ENCODE data around the gene CCNI2.

CCNI2 gene

GRCh38 chr5:132754947-132755346, 7.7 kb downstream of the CCNI2 start:
- peaks cover 8% of the 10 kb centered on the region for H3K4me1 Mint-ChIP-seq
- no peak for DNase-seq (ENCODE audit: low spot score in 2 of 2)

GRCh38 chr5:132756542-132756941, 9.3 kb downstream of the CCNI2 start:
- ATAC-seq (ENCODE audit: low read depth) (no peak), DNase-seq (ENCODE audit: low spot score in 2 of 2) (no peak)
- Mint-ChIP-seq H3K36me3 (no peaks in the 10 kb centered on the region), H3K4me1 (peaks cover under 1% of the 10 kb centered on the region), H3K9me3 (no peaks in the 10 kb centered on the region), H3K4me3 (no peak overlapping the region), H3K27ac (no peak overlapping the region), H3K27me3 (no peaks in the 10 kb centered on the region)

More at GRCh38 chr5:132754947-132755346, 7.7 kb downstream of the CCNI2 start:
- no peaks in the 10 kb centered on the region for H3K27me3 Mint-ChIP-seq
- no peaks in the 10 kb centered on the region for H3K36me3 Mint-ChIP-seq
- ATAC-seq (ENCODE audit: low read depth), result no peak
- H3K4me3 Mint-ChIP-seq, result no peak overlapping the region
- H3K9me3 Mint-ChIP-seq, result no peaks in the 10 kb centered on the region
- no peak overlapping the region for H3K27ac Mint-ChIP-seq

GRCh38 chr5:132758451-132758850, 11.2 kb downstream of the CCNI2 start:
- H3K27me3 Mint-ChIP-seq, result no peaks in the 10 kb centered on the region
- H3K9me3 Mint-ChIP-seq, result no peaks in the 10 kb centered on the region
- no peaks in the 10 kb centered on the region for H3K4me1 Mint-ChIP-seq
- no peaks in the 10 kb centered on the region for H3K36me3 Mint-ChIP-seq
- no peak overlapping the region for H3K4me3 Mint-ChIP-seq
- no peak for DNase-seq (ENCODE audit: low spot score in 2 of 2)
- no peak overlapping the region for H3K27ac Mint-ChIP-seq
- no peak for ATAC-seq (ENCODE audit: low read depth)

GRCh38 chr5:132759114-132760048, 12.2 kb downstream of the CCNI2 start:
- Mint-ChIP-seq H3K9me3 (no peaks in the 10 kb centered on the region), H3K27me3 (no peaks in the 10 kb centered on the region), H3K27ac (no peak overlapping the region), H3K4me1 (no peaks in the 10 kb centered on the region), H3K36me3 (no peaks in the 10 kb centered on the region), H3K4me3 (no peak overlapping the region)
- ATAC-seq (ENCODE audit: low read depth), result no peak
- DNase-seq (ENCODE audit: low spot score in 2 of 2), result no peak

GRCh38 chr5:132760049-132760420, 12.8 kb downstream of the CCNI2 start:
- no peaks in the 10 kb centered on the region for H3K9me3 Mint-ChIP-seq
- H3K4me1 Mint-ChIP-seq, result no peaks in the 10 kb centered on the region
- H3K27me3 Mint-ChIP-seq, result no peaks in the 10 kb centered on the region
- no peak overlapping the region for H3K4me3 Mint-ChIP-seq
- H3K27ac Mint-ChIP-seq, result no peak overlapping the region
- H3K36me3 Mint-ChIP-seq, result no peaks in the 10 kb centered on the region
- no peak for ATAC-seq (ENCODE audit: low read depth)
- DNase-seq (ENCODE audit: low spot score in 2 of 2), result no peak

GRCh38 chr5:132760601-132761317, 13.5 kb downstream of the CCNI2 start:
- Mint-ChIP-seq H3K27ac (no peak overlapping the region), H3K4me1 (no peaks in the 10 kb centered on the region), H3K36me3 (no peaks in the 10 kb centered on the region), H3K27me3 (no peaks in the 10 kb centered on the region), H3K9me3 (no peaks in the 10 kb centered on the region), H3K4me3 (no peak overlapping the region)
- no peak for DNase-seq (ENCODE audit: low spot score in 2 of 2)
- no peak for ATAC-seq (ENCODE audit: low read depth)

- Mint-ChIP-seq H3K9me3 (no peaks in the 10 kb centered on the region), H3K27me3 (no peaks in the 10 kb centered on the region), H3K4me3 (no peak overlapping the region), H3K4me1 (no peaks in the 10 kb centered on the region), H3K27ac (no peak overlapping the region), H3K36me3 (no peaks in the 10 kb centered on the region)
- ATAC-seq (ENCODE audit: low read depth) (no peak), DNase-seq (ENCODE audit: low spot score in 2 of 2) (no peak)
Observed at GRCh38 chr5:132761321-132762240, 14.4 kb downstream of the CCNI2 start.

- ATAC-seq (ENCODE audit: low read depth) (no peak), DNase-seq (ENCODE audit: low spot score in 2 of 2) (no peak)
- Mint-ChIP-seq H3K4me3 (no peak overlapping the region), H3K9me3 (no peaks in the 10 kb centered on the region), H3K4me1 (no peaks in the 10 kb centered on the region), H3K27me3 (no peaks in the 10 kb centered on the region), H3K36me3 (no peaks in the 10 kb centered on the region), H3K27ac (no peak overlapping the region)
Observed at GRCh38 chr5:132762246-132763000, 15.2 kb downstream of the CCNI2 start.

- no peak overlapping the region for H3K4me3 Mint-ChIP-seq
- no peaks in the 10 kb centered on the region for H3K4me1 Mint-ChIP-seq
- no peak overlapping the region for H3K27ac Mint-ChIP-seq
- no peaks in the 10 kb centered on the region for H3K9me3 Mint-ChIP-seq
- H3K36me3 Mint-ChIP-seq, result no peaks in the 10 kb centered on the region
- no peaks in the 10 kb centered on the region for H3K27me3 Mint-ChIP-seq
- ATAC-seq (ENCODE audit: low read depth) (no peak), DNase-seq (ENCODE audit: low spot score in 2 of 2) (no peak)
Observed at GRCh38 chr5:132763181-132764036, 16.2 kb downstream of the CCNI2 start.

- Mint-ChIP-seq H3K4me3 (no peak overlapping the region), H3K9me3 (no peaks in the 10 kb centered on the region), H3K36me3 (no peaks in the 10 kb centered on the region), H3K4me1 (no peaks in the 10 kb centered on the region), H3K27ac (no peak overlapping the region), H3K27me3 (no peaks in the 10 kb centered on the region)
- ATAC-seq (ENCODE audit: low read depth) (no peak), DNase-seq (ENCODE audit: low spot score in 2 of 2) (no peak)
Observed at GRCh38 chr5:132764051-132764450, 16.8 kb downstream of the CCNI2 start.

- Mint-ChIP-seq H3K9me3 (no peaks in the 10 kb centered on the region), H3K4me3 (no peak overlapping the region), H3K27ac (no peak overlapping the region), H3K27me3 (no peaks in the 10 kb centered on the region), H3K36me3 (no peaks in the 10 kb centered on the region), H3K4me1 (no peaks in the 10 kb centered on the region)
- ATAC-seq (ENCODE audit: low read depth) (no peak), DNase-seq (ENCODE audit: low spot score in 2 of 2) (no peak)
Observed at GRCh38 chr5:132764671-132765238, 17.5 kb downstream of the CCNI2 start.

- no peak for ATAC-seq (ENCODE audit: low read depth)
- no peaks in the 10 kb centered on the region for H3K36me3 Mint-ChIP-seq
- no peaks in the 10 kb centered on the region for H3K9me3 Mint-ChIP-seq
- H3K27me3 Mint-ChIP-seq, result no peaks in the 10 kb centered on the region
- H3K4me1 Mint-ChIP-seq, result no peaks in the 10 kb centered on the region
- H3K4me3 Mint-ChIP-seq, result no peak overlapping the region
- DNase-seq (ENCODE audit: low spot score in 2 of 2), result no peak
- H3K27ac Mint-ChIP-seq, result no peak overlapping the region
Observed at GRCh38 chr5:132765311-132766019, 18.2 kb downstream of the CCNI2 start.
